SK-N-SH (cell line): ENCODE measurements around the gene SEPHS2. TPM values are rescaled to one million over a fixed set of nuclear protein-coding genes. Genes with fewer than 3 reads are reported as not detected.

Experiments
- CTCF ChIA-PET: fragments of 300-600, 350-600 bp; formaldehyde crosslinking; extraction: SDS; loops from one replicate; lab custom pipeline; 2021; lab: Yijun Ruan, JAX
- POLR2A ChIA-PET: fragments of 350-600 bp; sonication (Branson Sonifier 250); formaldehyde crosslinking; extraction: SDS; loops from one replicate; lab custom pipeline; 2020; ENCODE audit warnings: antibody characterized with exemption, inconsistent platforms; lab: Yijun Ruan, JAX
- DNase-seq: peaks from one replicate; pipeline ENCODE4 v3.0.0; 2012
- H2AFZ ChIP-seq: fragments of 200-600 bp; sonication (generic); 2 replicates; pipeline ENCODE4 v1.8.1; 2016; ENCODE audit warnings: antibody characterized with exemption, mild to moderate bottlenecking, low read depth
- H3F3A ChIP-seq: fragments of 200-600 bp; sonication (generic); replicated peaks from 2 replicates; pipeline ENCODE3; 2016; ENCODE audit warnings: antibody characterized with exemption, mild to moderate bottlenecking; ENCODE audit not compliant: insufficient read depth
- H3K27ac ChIP-seq, 2 experiments: fragments of 200-500 bp in 1 of 2; fragments of 200-600 bp in 1 of 2; sonication (Bioruptor generic) in 1 of 2; sonication (generic), shearing (Covaris generic) in 1 of 2; 2 replicates each; pipeline versions ENCODE4 v1.5.1 to v1.6.1; 2014 to 2016; ENCODE audit warnings: low read depth in 2 of 2, inconsistent platforms in 1 of 2, low read length in 1 of 2, mild to moderate bottlenecking in 1 of 2, mixed read lengths in 1 of 2
- H3K27me3 ChIP-seq: fragments of 200-600 bp; sonication (generic), shearing (Covaris generic); 2 replicates; pipeline ENCODE4 v1.6.1; 2016; ENCODE audit warnings: mixed run types; ENCODE audit not compliant: insufficient read depth
- H3K36me3 ChIP-seq, 2 experiments: fragments of 200-500 bp in 1 of 2; fragments of 200-600 bp in 1 of 2; sonication (Bioruptor generic) in 1 of 2; sonication (generic) in 1 of 2; replicated peaks in 1 of 2; 2 replicates each; pipeline versions ENCODE3 to v1.5.1; 2014 to 2016; ENCODE audit warnings: low read length in 1 of 2, mild to moderate bottlenecking in 1 of 2; ENCODE audit not compliant: insufficient read depth in 2 of 2, control insufficient read depth in 1 of 2
- H3K4me1 ChIP-seq, 2 experiments: fragments of 200-500 bp in 1 of 2; fragments of 200-600 bp in 1 of 2; sonication (Bioruptor generic) in 1 of 2; sonication (generic), shearing (Covaris generic) in 1 of 2; 2 replicates each; pipeline versions ENCODE4 v1.5.1 to v1.6.1; 2014 to 2016; ENCODE audit warnings: low read depth in 1 of 2, low read length in 1 of 2, mixed run types in 1 of 2; ENCODE audit not compliant: insufficient read depth in 2 of 2, control insufficient read depth in 1 of 2
- H3K4me2 ChIP-seq: fragments of 200-600 bp; sonication (generic), shearing (Covaris generic); 2 replicates; pipeline ENCODE4 v1.6.1; 2017; ENCODE audit warnings: mixed run types
- H3K4me3 ChIP-seq, 2 experiments: fragments of 200-500 bp in 1 of 2; fragments of 200-600 bp in 1 of 2; sonication (Bioruptor generic) in 1 of 2; sonication (generic), shearing (Covaris generic) in 1 of 2; 2 replicates each; pipeline versions ENCODE4 v1.5.1 to v1.8.1; 2014 to 2016; ENCODE audit warnings: low read depth in 2 of 2, inconsistent platforms in 1 of 2, low read length in 1 of 2, mild to moderate bottlenecking in 1 of 2, mixed read lengths in 1 of 2, moderate library complexity in 1 of 2
- H3K79me2 ChIP-seq: fragments of 200-600 bp; sonication (generic); 2 replicates; pipeline ENCODE4 v1.8.1; 2017; ENCODE audit warnings: mild to moderate bottlenecking; ENCODE audit not compliant: insufficient read depth
- H3K9ac ChIP-seq: fragments of 200-600 bp; sonication (generic); 2 replicates; pipeline ENCODE4 v1.6.1; 2017; ENCODE audit warnings: mixed run types
- H3K9me2 ChIP-seq: fragments of 200-600 bp; sonication (generic); 2 replicates; pipeline ENCODE4 v1.6.1; 2017; ENCODE audit warnings: mixed run types
- H3K9me3 ChIP-seq: fragments of 200-600 bp; sonication (generic); 2 replicates; pipeline ENCODE4 v1.6.1; 2017; ENCODE audit warnings: mixed run types, mild to moderate bottlenecking, moderate library complexity
- H4K20me1 ChIP-seq: fragments of 200-600 bp; sonication (generic); 2 replicates; pipeline ENCODE4 v1.6.1; 2017; ENCODE audit warnings: mild to moderate bottlenecking, mixed run types; ENCODE audit not compliant: insufficient read depth
- ELF1 ChIP-seq: IDR thresholded peaks from 2 replicates; pipeline ENCODE4 v1.4.0; 2012
- EZH2phosphoT487 ChIP-seq: fragments of 200-600 bp; sonication (generic); IDR thresholded peaks from 2 replicates; pipeline ENCODE4 v1.6.1; 2017; ENCODE audit warnings: low read depth, mixed run types, mild to moderate bottlenecking, antibody characterized with exemption, moderate library complexity, borderline replicate concordance
- FOXJ3 ChIP-seq: sonication (generic); formaldehyde crosslinking; IDR thresholded peaks from 2 replicates; pipeline ENCODE4 v1.5.1; 2020; ENCODE audit warnings: mild to moderate bottlenecking, missing genetic modification reagents
- GABPA ChIP-seq: IDR thresholded peaks from 2 replicates; pipeline ENCODE4 v1.4.0; 2012; ENCODE audit warnings: low read depth, mild to moderate bottlenecking
- MXI1 ChIP-seq: IDR thresholded peaks from 2 replicates; pipeline ENCODE4 v1.6.1; 2012; ENCODE audit warnings: mild to moderate bottlenecking, low read depth, low read length, improper control_type of control experiment
- POLR2AphosphoS5 ChIP-seq: IDR thresholded peaks from 2 replicates; pipeline ENCODE4 v1.6.1; 2012; ENCODE audit warnings: low read depth, low read length
- RAD21 ChIP-seq: IDR thresholded peaks from 2 replicates; pipeline ENCODE4 v1.6.1; 2012; ENCODE audit warnings: mild to moderate bottlenecking, low read length
- RCOR1 ChIP-seq: fragments of 150-350 bp; IDR thresholded peaks from 2 replicates; pipeline ENCODE4 v1.6.1; 2017; ENCODE audit warnings: antibody characterized with exemption, low read length
- TAF1 ChIP-seq: IDR thresholded peaks from 2 replicates; pipeline ENCODE4 v1.6.1; 2012; ENCODE audit warnings: low read depth, mild to moderate bottlenecking, low read length, moderate library complexity, borderline replicate concordance
- TEAD4 ChIP-seq: IDR thresholded peaks from 2 replicates; pipeline ENCODE4 v1.4.0; 2012; ENCODE audit warnings: mild to moderate bottlenecking, borderline replicate concordance; ENCODE audit not compliant: insufficient read depth
- YY1 ChIP-seq: IDR thresholded peaks from 2 replicates; pipeline ENCODE4 v1.4.0; 2012; ENCODE audit warnings: low read depth, mild to moderate bottlenecking
- WGBS: methylation state at CpG from one replicate; pipeline ENCODE4 v1.1.6; 2017; ENCODE audit warnings: low lambda C conversion rate; 5-methylcytosine and 5-hydroxymethylcytosine counted together
- polyA plus RNA-seq, 3 experiments: library from polyadenylated mRNA; depleted of rRNA; stranded (reverse); fragments of >200 nt; gene quantifications; 2 replicates each; pipeline ENCODE4 v1.2.3, GENCODE V29; 2012
- TF ChIP-seq, protein P1 (sequence below): IDR thresholded peaks from 2 replicates; pipeline ENCODE4 v1.4.0; 2012; ENCODE audit warnings: low read depth
- TF ChIP-seq, protein P2 (sequence below): IDR thresholded peaks from 2 replicates; pipeline ENCODE4 v1.6.1; 2012; ENCODE audit warnings: mild to moderate bottlenecking, low read depth, low read length, moderate library complexity
- TF ChIP-seq, protein P3 (sequence below): IDR thresholded peaks from 2 replicates; pipeline ENCODE4 v1.4.0; 2012; ENCODE audit warnings: low read depth, borderline replicate concordance

The SEPHS2 gene
- polyA plus RNA-seq, 1 of the 3 experiments (the other 2 are of a cell fraction) = 30.8 TPM

DNA sequence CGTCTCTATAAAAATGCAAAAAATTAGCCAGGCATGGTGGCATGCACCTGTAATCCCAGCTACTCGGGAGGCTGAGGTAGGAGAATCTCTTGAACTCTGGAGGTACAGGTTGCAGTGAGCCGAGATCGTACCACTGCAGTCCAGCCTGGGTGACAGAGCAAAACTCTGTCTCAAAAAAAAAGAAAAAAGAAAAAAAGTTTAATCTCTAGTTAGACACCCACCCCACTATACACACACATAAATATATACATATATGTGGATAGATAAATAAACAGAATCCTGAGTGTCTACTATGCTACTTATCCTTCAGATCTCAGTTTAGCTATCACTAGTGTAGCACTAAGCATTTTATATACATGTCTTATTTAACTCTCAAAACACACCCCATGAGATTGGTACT lies 45.6 kb upstream of the SEPHS2 start:
- Histone ChIP-seq H3K4me3 (no peak overlapping the region), H3K4me2 (no peak overlapping the region), H3K4me1 (no peaks in the 10 kb centered on the region), H3K9me2 (no peaks in the 10 kb centered on the region), H3K9ac (no peak overlapping the region)
- no peak for DNase-seq
- TF ChIP-seq TEAD4 (no peak), MXI1 (no peak), YY1 (no peak), RAD21 (no peak), ELF1 (no peak), GABPA (no peak), RCOR1 (no peak), EZH2phosphoT487 (no peak), FOXJ3 (CRISPR knock-in tag) (no peak), POLR2AphosphoS5 (no peak), TAF1 (no peak)
- TF ChIP-seq, protein P1, sequence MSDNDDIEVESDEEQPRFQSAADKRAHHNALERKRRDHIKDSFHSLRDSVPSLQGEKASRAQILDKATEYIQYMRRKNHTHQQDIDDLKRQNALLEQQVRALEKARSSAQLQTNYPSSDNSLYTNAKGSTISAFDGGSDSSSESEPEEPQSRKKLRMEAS = no peak
- TF ChIP-seq, protein P2, sequence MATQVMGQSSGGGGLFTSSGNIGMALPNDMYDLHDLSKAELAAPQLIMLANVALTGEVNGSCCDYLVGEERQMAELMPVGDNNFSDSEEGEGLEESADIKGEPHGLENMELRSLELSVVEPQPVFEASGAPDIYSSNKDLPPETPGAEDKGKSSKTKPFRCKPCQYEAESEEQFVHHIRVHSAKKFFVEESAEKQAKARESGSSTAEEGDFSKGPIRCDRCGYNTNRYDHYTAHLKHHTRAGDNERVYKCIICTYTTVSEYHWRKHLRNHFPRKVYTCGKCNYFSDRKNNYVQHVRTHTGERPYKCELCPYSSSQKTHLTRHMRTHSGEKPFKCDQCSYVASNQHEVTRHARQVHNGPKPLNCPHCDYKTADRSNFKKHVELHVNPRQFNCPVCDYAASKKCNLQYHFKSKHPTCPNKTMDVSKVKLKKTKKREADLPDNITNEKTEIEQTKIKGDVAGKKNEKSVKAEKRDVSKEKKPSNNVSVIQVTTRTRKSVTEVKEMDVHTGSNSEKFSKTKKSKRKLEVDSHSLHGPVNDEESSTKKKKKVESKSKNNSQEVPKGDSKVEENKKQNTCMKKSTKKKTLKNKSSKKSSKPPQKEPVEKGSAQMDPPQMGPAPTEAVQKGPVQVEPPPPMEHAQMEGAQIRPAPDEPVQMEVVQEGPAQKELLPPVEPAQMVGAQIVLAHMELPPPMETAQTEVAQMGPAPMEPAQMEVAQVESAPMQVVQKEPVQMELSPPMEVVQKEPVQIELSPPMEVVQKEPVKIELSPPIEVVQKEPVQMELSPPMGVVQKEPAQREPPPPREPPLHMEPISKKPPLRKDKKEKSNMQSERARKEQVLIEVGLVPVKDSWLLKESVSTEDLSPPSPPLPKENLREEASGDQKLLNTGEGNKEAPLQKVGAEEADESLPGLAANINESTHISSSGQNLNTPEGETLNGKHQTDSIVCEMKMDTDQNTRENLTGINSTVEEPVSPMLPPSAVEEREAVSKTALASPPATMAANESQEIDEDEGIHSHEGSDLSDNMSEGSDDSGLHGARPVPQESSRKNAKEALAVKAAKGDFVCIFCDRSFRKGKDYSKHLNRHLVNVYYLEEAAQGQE = no peak
- TF ChIP-seq, protein P3, sequence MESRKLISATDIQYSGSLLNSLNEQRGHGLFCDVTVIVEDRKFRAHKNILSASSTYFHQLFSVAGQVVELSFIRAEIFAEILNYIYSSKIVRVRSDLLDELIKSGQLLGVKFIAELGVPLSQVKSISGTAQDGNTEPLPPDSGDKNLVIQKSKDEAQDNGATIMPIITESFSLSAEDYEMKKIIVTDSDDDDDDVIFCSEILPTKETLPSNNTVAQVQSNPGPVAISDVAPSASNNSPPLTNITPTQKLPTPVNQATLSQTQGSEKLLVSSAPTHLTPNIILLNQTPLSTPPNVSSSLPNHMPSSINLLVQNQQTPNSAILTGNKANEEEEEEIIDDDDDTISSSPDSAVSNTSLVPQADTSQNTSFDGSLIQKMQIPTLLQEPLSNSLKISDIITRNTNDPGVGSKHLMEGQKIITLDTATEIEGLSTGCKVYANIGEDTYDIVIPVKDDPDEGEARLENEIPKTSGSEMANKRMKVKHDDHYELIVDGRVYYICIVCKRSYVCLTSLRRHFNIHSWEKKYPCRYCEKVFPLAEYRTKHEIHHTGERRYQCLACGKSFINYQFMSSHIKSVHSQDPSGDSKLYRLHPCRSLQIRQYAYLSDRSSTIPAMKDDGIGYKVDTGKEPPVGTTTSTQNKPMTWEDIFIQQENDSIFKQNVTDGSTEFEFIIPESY = no peak
- TF ChIP-seq, all 33 proteins: peak for 0
- Histone ChIP-seq H4K20me1 (no peaks in the 10 kb centered on the region), H3K27ac (no peak overlapping the region), H2AFZ (no peak overlapping the region), H3K36me3 (no peaks in the 10 kb centered on the region), H3K27me3 (no peaks in the 10 kb centered on the region), H3K79me2 (no peaks in the 10 kb centered on the region), H3F3A (peaks cover 2% of the 10 kb centered on the region), H3K9me3 (no peaks in the 10 kb centered on the region)
- ChIA-PET POLR2A (interaction anchor here (0.6 kb wide), 1 partner anchor 114 kb away, joined by 5 read pairs; no protein-coding TSS in a partner anchor), CTCF (no interaction called here)
- 89% methylated on average over 4 of the region's 4 CpGs for WGBS
